Adipose tissue (tissue), 3 donors: Measurements from ENCODE around the gene BLCAP. TPM values are rescaled to one million over a fixed set of nuclear protein-coding genes. Genes with fewer than 3 reads are reported as not detected.
"Not testable (repeated sequence)": the region's sequence is repeated elsewhere in the genome, so short reads cannot be mapped to it uniquely, and the experiment has no call there.

Source experiments
- H3K27ac ChIP-seq: one replicate; pipeline ENCODE4 v1.5.1; 2013; ENCODE audit warnings: low read depth, low read length
- WGBS, 3 donors: extraction: QIAGEN DNeasy Blood & Tissue Kit; methylation state at CpG; one replicate each; pipeline ENCODE4 v1.1.7; 2013; 5-methylcytosine and 5-hydroxymethylcytosine counted together
- polyA plus RNA-seq, 3 donors: library from polyadenylated mRNA; stranded (reverse); fragments of 200-250 nt; gene quantifications; one replicate each; pipeline ENCODE4 v1.2.3, GENCODE V29; 2013
- donor health status: healthy with polysubstance abuse.
- donor health status: Bipolar disorder and iron deficiency.
- donor health status: healthy.

BLCAP gene
- polyA plus RNA-seq, 3 donors = 24.0 to 150 (median 86.8) TPM

- 80 to 90% (median 84%) methylated on average over 6 of the region's 6 CpGs for WGBS, 3 donors
- H3K27ac ChIP-seq = not testable (repeated sequence)
Measured at GRCh38 chr20:37472435-37472834, 55.2 kb downstream of the BLCAP start.

- WGBS, 3 donors = 52 to 89% (median 88%) methylated on average over 6 to 7 of the region's 7 CpGs
- no peak overlapping the region for H3K27ac ChIP-seq
Measured at GRCh38 chr20:37471741-37472235, 55.9 kb downstream of the BLCAP start.

- WGBS, 3 donors = 96 to 97% (median 96%) methylated on average over 8 of the region's 8 CpGs
- H3K27ac ChIP-seq = not testable (repeated sequence)
Measured at GRCh38 chr20:37470190-37470589, 57.5 kb downstream of the BLCAP start.

GRCh38 chr20:37469531-37469930 lies 58.1 kb downstream of the BLCAP start:
- H3K27ac ChIP-seq = no peak overlapping the region
- WGBS, 3 donors = 89 to 93% (median 92%) methylated on average over 7 of the region's 7 CpGs

- WGBS, 3 donors = 82 to 86% (median 82%) methylated on average over 4 of the region's 4 CpGs
- no peak overlapping the region for H3K27ac ChIP-seq
Measured at GRCh38 chr20:37468886-37469285, 58.8 kb downstream of the BLCAP start.

Other genes with a start within 250 kb of the BLCAP start
- gene MANBAL, start 238.2 kb downstream of the BLCAP start, polyA plus RNA-seq = 10 to 100 TPM; 35.8 to 63.2 (median 43.6) TPM
- gene SRC, start 181.7 kb downstream of the BLCAP start, polyA plus RNA-seq = 10 to 100 TPM; 13.5 to 25.7 (median 13.6) TPM
- gene NNAT, start 6.6 kb downstream of the BLCAP start, polyA plus RNA-seq = 100 to 1,000 TPM in 1 of 3 donors, 10 to 100 TPM in 1, 1 to 10 TPM in 1; 4.0 to 191 (median 31.0) TPM
- gene CTNNBL1, start 166.2 kb upstream of the BLCAP start, polyA plus RNA-seq = 10 to 100 TPM; 19.5 to 54.3 (median 30.1) TPM